Duodenal mucosa (tissue), 2 donors: Measurements from ENCODE around the gene SPOCK2.

Experiments used
- H3K27ac ChIP-seq: one replicate; pipeline ENCODE4 v1.7.0; 2013; ENCODE audit warnings: low read depth, low read length
- H3K27me3 ChIP-seq, 2 donors: one replicate each; pipeline ENCODE4 v1.7.0; 2013; ENCODE audit warnings: low read length in 2 of 2, control low read depth in 1 of 2; ENCODE audit not compliant: insufficient read depth in 2 of 2, control insufficient read depth in 1 of 2
- H3K36me3 ChIP-seq, 2 donors: one replicate each; pipeline ENCODE4 v1.7.0; 2013; ENCODE audit warnings: low read length in 2 of 2, control low read depth in 1 of 2; ENCODE audit not compliant: insufficient read depth in 2 of 2, control insufficient read depth in 1 of 2
- H3K4me1 ChIP-seq, 2 donors: one replicate each; pipeline ENCODE4 v1.7.0; 2013; ENCODE audit warnings: low read length in 2 of 2, control low read depth in 1 of 2; ENCODE audit not compliant: insufficient read depth in 2 of 2, control insufficient read depth in 1 of 2
- H3K4me3 ChIP-seq, 2 donors: one replicate each; pipeline ENCODE4 v1.7.0; 2013; ENCODE audit warnings: low read length in 2 of 2, low read depth in 1 of 2
- H3K9ac ChIP-seq, 2 donors: one replicate each; pipeline ENCODE4 v1.7.0; 2013; ENCODE audit warnings: low read length in 2 of 2, low read depth in 1 of 2
- H3K9me3 ChIP-seq, 2 donors: one replicate each; pipeline ENCODE4 v1.7.0; 2013; ENCODE audit warnings: low read length in 2 of 2, control low read depth in 1 of 2; ENCODE audit not compliant: control insufficient read depth in 1 of 2

SPOCK2 gene

GRCh38 chr10:72045586-72045985, 42.8 kb downstream of the SPOCK2 start:
- H3K27ac ChIP-seq: no peak overlapping the region
- H3K9me3 ChIP-seq: peaks cover 2 to 4% of the 10 kb centered on the region in 2 donors
- H3K9ac ChIP-seq: no peak overlapping the region
- no peaks in the 10 kb centered on the region for H3K36me3 ChIP-seq
- H3K4me1 ChIP-seq: no peaks in the 10 kb centered on the region
- no peak overlapping the region for H3K4me3 ChIP-seq
- no peaks in the 10 kb centered on the region for H3K27me3 ChIP-seq

DNA sequence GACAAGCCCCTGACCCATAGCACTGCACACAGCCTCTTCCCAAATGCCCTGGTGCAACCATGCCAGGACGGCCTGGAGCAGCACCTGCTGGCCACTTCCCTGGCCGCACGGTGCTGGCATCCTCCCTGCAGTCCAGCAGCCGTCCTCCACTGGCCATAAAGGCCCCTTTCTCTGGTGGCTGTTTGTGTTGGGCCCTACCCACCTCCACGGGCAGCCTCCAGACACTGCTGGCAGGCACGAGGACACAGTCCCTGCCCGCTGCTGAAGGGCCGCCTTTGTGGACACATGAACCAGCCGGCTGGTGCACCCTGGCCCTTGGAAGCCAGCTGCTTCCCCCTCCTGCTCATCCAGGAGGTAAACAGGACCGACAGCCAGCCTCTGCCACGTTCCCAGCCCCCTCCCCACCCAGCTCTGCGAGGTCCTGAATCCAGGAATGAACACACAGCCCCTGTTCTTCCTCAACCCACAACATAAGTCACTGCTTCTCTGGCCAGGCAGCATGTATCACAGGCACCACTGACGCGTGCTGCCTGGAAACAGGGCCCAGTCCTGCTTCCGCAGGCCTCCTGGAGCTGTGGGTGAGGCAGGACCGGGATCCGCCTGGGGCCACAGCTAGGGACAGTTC, 43.8 kb downstream of the SPOCK2 start:
- Histone ChIP-seq H3K9me3 (peaks cover 2% of the 10 kb centered on the region in 2 donors), H3K4me1 (no peaks in the 10 kb centered on the region), H3K36me3 (no peaks in the 10 kb centered on the region), H3K4me3 (no peak overlapping the region), H3K27me3 (no peaks in the 10 kb centered on the region), H3K27ac (no peak overlapping the region), H3K9ac (no peak overlapping the region)

GRCh38 chr10:72043016-72043834, 45.1 kb downstream of the SPOCK2 start:
- Histone ChIP-seq H3K36me3 (no peaks in the 10 kb centered on the region), H3K4me1 (no peaks in the 10 kb centered on the region), H3K9me3 (no peaks in the 10 kb centered on the region), H3K9ac (no peak overlapping the region), H3K27me3 (no peaks in the 10 kb centered on the region), H3K4me3 (no peak overlapping the region), H3K27ac (no peak overlapping the region)

- Histone ChIP-seq H3K27me3 (no peaks in the 10 kb centered on the region), H3K4me1 (peaks cover 0 to 5% of the 10 kb centered on the region in 2 donors), H3K27ac (no peak overlapping the region)
Measured at GRCh38 chr10:72041491-72041890, 46.9 kb downstream of the SPOCK2 start.

GRCh38 chr10:72039377-72039776, 49.0 kb downstream of the SPOCK2 start:
- no peaks in the 10 kb centered on the region for H3K36me3 ChIP-seq
- no peak overlapping the region for H3K27ac ChIP-seq

More at GRCh38 chr10:72041491-72041890, 46.9 kb downstream of the SPOCK2 start:
- Histone ChIP-seq H3K36me3 (no peaks in the 10 kb centered on the region), H3K4me3 (no peak overlapping the region), H3K9ac (no peak overlapping the region), H3K9me3 (no peaks in the 10 kb centered on the region)

DNA sequence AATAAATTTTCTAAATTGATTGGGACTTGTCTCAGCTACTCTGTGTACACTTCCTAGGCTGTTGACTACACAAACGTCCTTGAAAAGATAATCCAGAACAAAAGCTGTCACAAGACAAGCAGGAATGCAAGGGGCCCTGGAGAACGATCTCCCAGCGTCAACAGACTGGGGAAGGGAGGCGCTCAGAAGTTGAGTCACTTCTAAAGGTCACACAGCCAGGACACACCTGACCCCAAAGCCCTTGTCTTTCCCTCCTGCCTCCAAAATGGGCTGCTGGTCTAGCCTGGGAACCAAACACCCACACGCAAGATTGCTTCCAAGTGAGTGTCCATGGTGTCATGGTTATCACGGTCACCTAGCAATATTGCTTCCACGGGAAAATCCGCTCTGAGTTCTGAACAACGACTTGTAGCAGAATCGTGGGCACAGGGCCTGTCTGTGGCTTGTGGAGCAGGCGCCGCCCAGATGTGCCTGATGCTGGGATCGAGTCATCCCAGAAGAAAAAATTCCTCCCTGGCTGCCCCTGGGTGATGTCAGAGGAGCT, 49.8 kb downstream of the SPOCK2 start:
- H3K36me3 ChIP-seq: no peaks in the 10 kb centered on the region
- H3K27me3 ChIP-seq: no peaks in the 10 kb centered on the region
- peaks cover 0 to 5% of the 10 kb centered on the region in 2 donors for H3K4me1 ChIP-seq
- no peak overlapping the region for H3K9ac ChIP-seq
- no peak overlapping the region for H3K27ac ChIP-seq
- H3K9me3 ChIP-seq: no peaks in the 10 kb centered on the region
- no peak overlapping the region for H3K4me3 ChIP-seq

More at GRCh38 chr10:72039377-72039776, 49.0 kb downstream of the SPOCK2 start:
- Histone ChIP-seq H3K27me3 (no peaks in the 10 kb centered on the region), H3K4me1 (peaks cover 0 to 5% of the 10 kb centered on the region in 2 donors), H3K4me3 (no peak overlapping the region), H3K9me3 (no peaks in the 10 kb centered on the region), H3K9ac (no peak overlapping the region)

DNA sequence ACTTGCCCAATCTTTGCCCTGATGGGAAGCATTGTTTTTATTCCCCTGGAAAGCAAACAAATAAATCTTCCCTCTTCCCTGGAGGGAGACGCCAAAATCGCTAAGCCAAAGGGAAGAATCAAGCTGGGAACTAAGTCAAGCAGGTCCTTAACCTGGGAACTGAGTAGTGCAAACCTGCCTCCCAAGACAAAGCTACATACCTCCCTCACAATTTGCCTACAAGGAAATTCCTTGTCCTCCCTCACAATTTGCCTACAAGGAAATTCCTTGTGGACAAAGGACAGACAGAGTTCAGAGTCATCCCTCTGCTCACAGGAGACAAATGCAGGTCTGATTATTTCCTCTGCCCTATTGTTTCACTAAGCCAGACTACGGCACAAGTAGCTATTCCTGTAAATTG, 50.5 kb downstream of the SPOCK2 start:
- H3K4me1 ChIP-seq: peaks cover 0 to 5% of the 10 kb centered on the region in 2 donors
- H3K27me3 ChIP-seq: no peaks in the 10 kb centered on the region
- H3K9ac ChIP-seq: no peak overlapping the region
- H3K4me3 ChIP-seq: no peak overlapping the region
- no peaks in the 10 kb centered on the region for H3K9me3 ChIP-seq
- H3K27ac ChIP-seq: no peak overlapping the region
- H3K36me3 ChIP-seq: no peaks in the 10 kb centered on the region

GRCh38 chr10:72037266-72037665, 51.1 kb downstream of the SPOCK2 start:
- H3K9me3 ChIP-seq: no peaks in the 10 kb centered on the region
- H3K9ac ChIP-seq: no peak overlapping the region
- H3K27me3 ChIP-seq: no peaks in the 10 kb centered on the region
- H3K4me1 ChIP-seq: peaks cover 0 to 5% of the 10 kb centered on the region in 2 donors
- H3K36me3 ChIP-seq: no peaks in the 10 kb centered on the region
- no peak overlapping the region for H3K4me3 ChIP-seq
- no peak overlapping the region for H3K27ac ChIP-seq

GRCh38 chr10:72035252-72035887, 53.0 kb downstream of the SPOCK2 start:
- no peak overlapping the region for H3K4me3 ChIP-seq
- H3K4me1 ChIP-seq: peaks cover 0 to 5% of the 10 kb centered on the region in 2 donors
- no peaks in the 10 kb centered on the region for H3K9me3 ChIP-seq
- H3K9ac ChIP-seq: no peak overlapping the region
- H3K27ac ChIP-seq: no peak overlapping the region
- no peaks in the 10 kb centered on the region for H3K36me3 ChIP-seq
- no peaks in the 10 kb centered on the region for H3K27me3 ChIP-seq

GRCh38 chr10:72034761-72035160, 53.6 kb downstream of the SPOCK2 start:
- Histone ChIP-seq H3K4me1 (peaks cover 0 to 5% of the 10 kb centered on the region in 2 donors), H3K4me3 (no peak overlapping the region), H3K9me3 (no peaks in the 10 kb centered on the region), H3K27me3 (no peaks in the 10 kb centered on the region), H3K36me3 (no peaks in the 10 kb centered on the region), H3K27ac (no peak overlapping the region), H3K9ac (no peak overlapping the region)
